HepG2 (cell line): ENCODE data around the gene PNO1. TPM values are rescaled to one million over a fixed set of nuclear protein-coding genes. Genes with fewer than 3 reads are reported as not detected.
A peak's percentile ranks its signal among the peaks of the same experiment; 100 is the strongest.

ENCODE experiments used
- HDAC2 ChIP-seq: sonication (generic); formaldehyde crosslinking; IDR thresholded peaks from 2 replicates; pipeline ENCODE4 v1.4.0; 2020; ENCODE audit warnings: missing genetic modification reagents
- MED13 ChIP-seq: sonication (generic); formaldehyde crosslinking; IDR thresholded peaks from 2 replicates; pipeline ENCODE4 v1.5.0; 2020; ENCODE audit warnings: missing genetic modification reagents
- NCOR1 ChIP-seq: fragments of 200-600 bp; sonication (generic); IDR thresholded peaks from 2 replicates; pipeline ENCODE4 v1.7.0; 2017; ENCODE audit warnings: antibody characterized with exemption, low read length, borderline replicate concordance
- RFXANK ChIP-seq: IDR thresholded peaks from 2 replicates; pipeline ENCODE4 v1.6.1; 2016
- RNF2 ChIP-seq: fragments of 450-650 bp; conservative IDR thresholded peaks from 2 replicates; pipeline ENCODE4 v1.6.1; 2016; ENCODE audit warnings: low read depth
- SP140L ChIP-seq: sonication (generic); formaldehyde crosslinking; IDR thresholded peaks from 2 replicates; pipeline ENCODE4 v1.4.0; 2020; ENCODE audit warnings: missing genetic modification reagents, borderline replicate concordance
- TP53 ChIP-seq: sonication (generic); formaldehyde crosslinking; conservative IDR thresholded peaks from 2 replicates; pipeline ENCODE4 v1.4.0; 2020; ENCODE audit warnings: missing genetic modification reagents
- ZFP41 ChIP-seq: sonication (generic); formaldehyde crosslinking; IDR thresholded peaks from 2 replicates; pipeline ENCODE4 v1.4.0; 2020; ENCODE audit warnings: mild to moderate bottlenecking, missing genetic modification reagents, borderline replicate concordance
- ZNF432 ChIP-seq: sonication (generic); formaldehyde crosslinking; IDR thresholded peaks from 2 replicates; pipeline ENCODE4 v1.5.0; 2020; ENCODE audit warnings: missing genetic modification reagents, mild to moderate bottlenecking, borderline replicate concordance
- ZNF570 ChIP-seq: sonication (generic); formaldehyde crosslinking; IDR thresholded peaks from 2 replicates; pipeline ENCODE4 v1.4.0; 2020; ENCODE audit warnings: mild to moderate bottlenecking, missing genetic modification reagents, borderline replicate concordance
- ZNF768 ChIP-seq: sonication (generic); formaldehyde crosslinking; IDR thresholded peaks from 2 replicates; pipeline ENCODE4 v1.4.0; 2020; ENCODE audit warnings: missing genetic modification reagents
- ZNF775 ChIP-seq: sonication (generic); formaldehyde crosslinking; IDR thresholded peaks from 2 replicates; pipeline ENCODE4 v1.4.0; 2020; ENCODE audit warnings: missing genetic modification reagents, mild to moderate bottlenecking, moderate library complexity, borderline replicate concordance
- ZNF891 ChIP-seq: sonication (generic); formaldehyde crosslinking; IDR thresholded peaks from 2 replicates; pipeline ENCODE4 v1.5.0; 2020; ENCODE audit warnings: mild to moderate bottlenecking, missing genetic modification reagents
- ZSCAN12 ChIP-seq: sonication (generic); formaldehyde crosslinking; IDR thresholded peaks from 2 replicates; pipeline ENCODE4 v1.9.0; 2021; ENCODE audit warnings: mild to moderate bottlenecking, missing genetic modification reagents
- polyA plus RNA-seq, 8 experiments: library from polyadenylated mRNA; depleted of rRNA in 3 of 8; stranded (reverse) in 7 of 8; unstranded in 1 of 8; fragments of >200 nt; fragmentation: Illumina TruSeq in 4 of 8; extraction: Trizol in 4 of 8; gene quantifications; 2 replicates each; pipeline versions ENCODE4 v1.2.1 to v1.2.3, GENCODE V29; 2011 to 2016; ENCODE audit warnings: low read depth in 4 of 8, missing spikeins in 1 of 8, mixed read lengths in 1 of 8; ENCODE audit not compliant: insufficient read depth in 1 of 8
- total RNA-seq, 5 experiments: library from RNA; depleted of rRNA; stranded (reverse); fragments of >200 nt; fragmentation: Illumina TruSeq; extraction: Trizol; gene quantifications; 2 replicates each; pipeline ENCODE4 v1.2.3, GENCODE V29; 2016; ENCODE audit warnings: low read depth in 1 of 5
- TF ChIP-seq, protein P1 (sequence below): sonication (generic); formaldehyde crosslinking; IDR thresholded peaks from 2 replicates; pipeline ENCODE4 v1.4.0; 2020; ENCODE audit warnings: missing genetic modification reagents, mild to moderate bottlenecking, borderline replicate concordance
- TF ChIP-seq, protein P2 (sequence below): sonication (generic); formaldehyde crosslinking; IDR thresholded peaks from 2 replicates; pipeline ENCODE4 v1.5.0; 2020; ENCODE audit warnings: missing genetic modification reagents
- TF ChIP-seq, protein P3 (sequence below): sonication (generic); formaldehyde crosslinking; IDR thresholded peaks from 2 replicates; pipeline ENCODE4 v1.4.0; 2020; ENCODE audit warnings: missing genetic modification reagents, mild to moderate bottlenecking, borderline replicate concordance
- TF ChIP-seq, protein P4 (sequence below): sonication (generic); formaldehyde crosslinking; IDR thresholded peaks from 2 replicates; pipeline ENCODE4 v1.8.0; 2022; ENCODE audit warnings: missing genetic modification reagents, low read depth, mild to moderate bottlenecking, borderline replicate concordance
- TF ChIP-seq, protein P5 (sequence below): fragments of 450-650 bp; IDR thresholded peaks from 2 replicates; pipeline ENCODE4 v1.6.1; 2016
- TF ChIP-seq, protein P6 (sequence below): IDR thresholded peaks from 2 replicates; pipeline ENCODE4 v1.6.1; 2016; ENCODE audit warnings: low read depth

Gene PNO1
- total and polyA plus RNA-seq, 2 of the 13 experiments (the other 11 are each of a cell fraction or from before 2014, with no cell fraction given): 12.8 to 48.5 TPM

DNA sequence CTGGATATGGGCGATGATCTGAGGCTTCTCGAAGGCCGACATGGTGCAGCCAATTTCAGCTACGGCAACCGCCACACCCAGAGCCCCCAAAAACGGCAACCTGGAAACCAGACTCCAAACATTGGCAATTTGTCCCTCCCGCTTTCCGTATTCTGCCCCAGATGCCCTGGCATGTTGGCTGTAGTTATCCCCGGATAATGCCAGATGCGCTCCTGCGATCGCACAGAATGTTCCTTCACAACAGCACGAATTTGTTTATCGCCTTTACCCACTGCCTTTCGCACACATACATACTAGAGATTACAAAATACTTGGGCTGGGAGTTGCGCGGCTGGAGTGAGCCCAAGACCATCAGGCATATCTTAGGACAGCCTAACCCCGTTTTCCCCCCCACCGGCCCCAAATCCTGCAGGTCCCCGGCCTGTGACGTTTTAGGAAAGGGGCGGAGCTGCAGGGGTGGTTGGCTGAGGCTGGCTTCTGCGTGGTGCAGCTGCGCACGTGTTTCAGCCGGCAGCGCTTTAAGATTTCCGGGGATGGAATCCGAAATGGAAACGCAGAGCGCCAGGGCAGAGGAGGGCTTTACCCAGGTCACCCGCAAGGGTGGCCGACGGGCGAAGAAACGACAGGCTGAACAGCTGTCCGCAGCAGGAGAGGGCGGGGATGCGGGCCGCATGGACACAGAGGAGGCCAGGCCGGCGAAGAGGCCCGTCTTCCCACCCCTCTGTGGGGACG, at the start of gene PNO1 (continued):
- TF ChIP-seq RNF2 (peak; percentile 59; the same call in 1 of the 2 replicates), RFXANK (CRISPR knock-in tag) (no peak), ZSCAN12 (CRISPR knock-in tag) (0 out of 2 replicates have a peak, but pooled peaks have one; percentile 75), NCOR1 (peak; percentile 47; the same call in 1 of the 2 replicates), ZNF891 (CRISPR knock-in tag) (peak; percentile 98), HDAC2 (CRISPR knock-in tag) (peak; percentile 71), ZNF775 (CRISPR knock-in tag) (no peak), ZNF432 (CRISPR knock-in tag) (no peak), SP140L (CRISPR knock-in tag) (0 out of 2 replicates have a peak, but pooled peaks have one; percentile 54), ZNF768 (peak; percentile 63; the same call in 1 of the 2 replicates), TP53 (CRISPR knock-in tag) (peak; percentile 70), ZFP41 (no peak), MED13 (CRISPR knock-in tag) (no peak), ZNF570 (no peak)
- TF ChIP-seq, protein P1, sequence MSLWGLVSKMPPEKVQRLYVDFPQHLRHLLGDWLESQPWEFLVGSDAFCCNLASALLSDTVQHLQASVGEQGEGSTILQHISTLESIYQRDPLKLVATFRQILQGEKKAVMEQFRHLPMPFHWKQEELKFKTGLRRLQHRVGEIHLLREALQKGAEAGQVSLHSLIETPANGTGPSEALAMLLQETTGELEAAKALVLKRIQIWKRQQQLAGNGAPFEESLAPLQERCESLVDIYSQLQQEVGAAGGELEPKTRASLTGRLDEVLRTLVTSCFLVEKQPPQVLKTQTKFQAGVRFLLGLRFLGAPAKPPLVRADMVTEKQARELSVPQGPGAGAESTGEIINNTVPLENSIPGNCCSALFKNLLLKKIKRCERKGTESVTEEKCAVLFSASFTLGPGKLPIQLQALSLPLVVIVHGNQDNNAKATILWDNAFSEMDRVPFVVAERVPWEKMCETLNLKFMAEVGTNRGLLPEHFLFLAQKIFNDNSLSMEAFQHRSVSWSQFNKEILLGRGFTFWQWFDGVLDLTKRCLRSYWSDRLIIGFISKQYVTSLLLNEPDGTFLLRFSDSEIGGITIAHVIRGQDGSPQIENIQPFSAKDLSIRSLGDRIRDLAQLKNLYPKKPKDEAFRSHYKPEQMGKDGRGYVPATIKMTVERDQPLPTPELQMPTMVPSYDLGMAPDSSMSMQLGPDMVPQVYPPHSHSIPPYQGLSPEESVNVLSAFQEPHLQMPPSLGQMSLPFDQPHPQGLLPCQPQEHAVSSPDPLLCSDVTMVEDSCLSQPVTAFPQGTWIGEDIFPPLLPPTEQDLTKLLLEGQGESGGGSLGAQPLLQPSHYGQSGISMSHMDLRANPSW (CRISPR knock-in tag): peak; percentile 95
- TF ChIP-seq, protein P2, sequence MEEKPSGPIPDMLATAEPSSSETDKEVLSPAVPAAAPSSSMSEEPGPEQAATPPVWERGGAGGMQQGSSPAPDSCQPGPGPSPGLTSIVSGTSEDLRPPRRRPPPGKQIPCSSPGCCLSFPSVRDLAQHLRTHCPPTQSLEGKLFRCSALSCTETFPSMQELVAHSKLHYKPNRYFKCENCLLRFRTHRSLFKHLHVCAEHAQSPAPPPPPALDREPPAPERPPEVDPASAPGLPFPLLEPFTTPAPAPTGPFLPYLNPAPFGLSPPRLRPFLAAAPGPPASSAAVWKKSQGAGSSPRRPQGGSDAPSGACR (CRISPR knock-in tag): peak; percentile 95
- TF ChIP-seq, protein P3, sequence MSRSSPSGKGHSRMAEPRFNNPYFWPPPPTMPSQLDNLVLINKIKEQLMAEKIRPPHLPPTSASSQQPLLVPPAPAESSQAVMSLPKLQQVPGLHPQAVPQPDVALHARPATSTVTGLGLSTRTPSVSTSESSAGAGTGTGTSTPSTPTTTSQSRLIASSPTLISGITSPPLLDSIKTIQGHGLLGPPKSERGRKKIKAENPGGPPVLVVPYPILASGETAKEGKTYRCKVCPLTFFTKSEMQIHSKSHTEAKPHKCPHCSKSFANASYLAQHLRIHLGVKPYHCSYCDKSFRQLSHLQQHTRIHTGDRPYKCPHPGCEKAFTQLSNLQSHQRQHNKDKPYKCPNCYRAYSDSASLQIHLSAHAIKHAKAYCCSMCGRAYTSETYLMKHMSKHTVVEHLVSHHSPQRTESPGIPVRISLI (CRISPR knock-in tag): peak; percentile 50; the same call in 1 of the 2 replicates
- TF ChIP-seq, protein P4, sequence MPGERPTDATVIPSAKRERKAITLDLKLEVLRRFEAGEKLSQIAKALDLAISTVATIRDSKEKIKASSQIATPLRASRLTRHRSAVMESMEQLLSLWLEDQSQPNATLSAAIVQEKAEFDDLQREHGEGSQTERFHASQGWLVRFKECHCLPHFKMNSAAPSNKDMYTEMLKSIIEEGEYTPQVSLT: no peak
- TF ChIP-seq, protein P5, sequence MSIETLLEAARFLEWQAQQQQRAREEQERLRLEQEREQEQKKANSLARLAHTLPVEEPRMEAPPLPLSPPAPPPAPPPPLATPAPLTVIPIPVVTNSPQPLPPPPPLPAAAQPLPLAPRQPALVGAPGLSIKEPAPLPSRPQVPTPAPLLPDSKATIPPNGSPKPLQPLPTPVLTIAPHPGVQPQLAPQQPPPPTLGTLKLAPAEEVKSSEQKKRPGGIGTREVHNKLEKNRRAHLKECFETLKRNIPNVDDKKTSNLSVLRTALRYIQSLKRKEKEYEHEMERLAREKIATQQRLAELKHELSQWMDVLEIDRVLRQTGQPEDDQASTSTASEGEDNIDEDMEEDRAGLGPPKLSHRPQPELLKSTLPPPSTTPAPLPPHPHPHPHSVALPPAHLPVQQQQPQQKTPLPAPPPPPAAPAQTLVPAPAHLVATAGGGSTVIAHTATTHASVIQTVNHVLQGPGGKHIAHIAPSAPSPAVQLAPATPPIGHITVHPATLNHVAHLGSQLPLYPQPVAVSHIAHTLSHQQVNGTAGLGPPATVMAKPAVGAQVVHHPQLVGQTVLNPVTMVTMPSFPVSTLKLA: peak; percentile 93
- TF ChIP-seq, protein P6, sequence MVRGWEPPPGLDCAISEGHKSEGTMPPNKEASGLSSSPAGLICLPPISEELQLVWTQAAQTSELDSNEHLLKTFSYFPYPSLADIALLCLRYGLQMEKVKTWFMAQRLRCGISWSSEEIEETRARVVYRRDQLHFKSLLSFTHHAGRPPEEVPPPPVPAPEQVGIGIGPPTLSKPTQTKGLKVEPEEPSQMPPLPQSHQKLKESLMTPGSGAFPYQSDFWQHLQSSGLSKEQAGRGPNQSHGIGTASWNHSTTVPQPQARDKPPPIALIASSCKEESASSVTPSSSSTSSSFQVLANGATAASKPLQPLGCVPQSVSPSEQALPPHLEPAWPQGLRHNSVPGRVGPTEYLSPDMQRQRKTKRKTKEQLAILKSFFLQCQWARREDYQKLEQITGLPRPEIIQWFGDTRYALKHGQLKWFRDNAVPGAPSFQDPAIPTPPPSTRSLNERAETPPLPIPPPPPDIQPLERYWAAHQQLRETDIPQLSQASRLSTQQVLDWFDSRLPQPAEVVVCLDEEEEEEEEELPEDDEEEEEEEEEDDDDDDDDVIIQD (CRISPR knock-in tag): peak; percentile 37; the same call in 1 of the 2 replicates
